Ovary (tissue), 9 donors: ENCODE data around the gene DNAJB8. TPM values are rescaled to one million over a fixed set of nuclear protein-coding genes. Genes with fewer than 3 reads are reported as not detected.

ENCODE experiments used
- DNase-seq, 5 donors: peaks; one replicate each; pipeline ENCODE4 v3.0.0-alpha.2; 2019 to 2020
- H3K27ac ChIP-seq, 2 donors: fragments of 200-600 bp; one replicate each; pipeline versions ENCODE4 v1.5.1 to v1.8.0; 2019 to 2022
- H3K27me3 ChIP-seq: fragments of 200-600 bp; one replicate; pipeline ENCODE4 v1.8.0; 2022
- H3K36me3 ChIP-seq: fragments of 200-600 bp; sonication (generic); one replicate; pipeline ENCODE4 v1.5.1; 2019
- H3K4me1 ChIP-seq: one replicate; pipeline ENCODE4 v1.8.1; 2013; ENCODE audit warnings: mild to moderate bottlenecking, moderate library complexity; ENCODE audit not compliant: insufficient read depth
- H3K4me3 ChIP-seq: fragments of 200-600 bp; sonication (generic); one replicate; pipeline ENCODE4 v1.5.1; 2017
- H3K9me3 ChIP-seq, 2 donors: fragments of 200-600 bp in 1 of 2; sonication (generic) in 1 of 2; one replicate each; pipeline versions ENCODE4 v1.5.1 to v1.8.1; 2013 to 2019; ENCODE audit warnings: mild to moderate bottlenecking in 1 of 2, moderate library complexity in 1 of 2
- EP300 ChIP-seq: sonication (generic); formaldehyde crosslinking; IDR thresholded peaks from one replicate; pipeline ENCODE4 v1.6.1; 2017; ENCODE audit warnings: antibody characterized with exemption
- POLR2A ChIP-seq: fragments of 450-650 bp; IDR thresholded peaks from one replicate; pipeline ENCODE4 v1.6.1; 2017; ENCODE audit warnings: antibody characterized with exemption, mild to moderate bottlenecking, moderate library complexity
- WGBS, 3 donors: extraction: QIAGEN DNeasy Blood & Tissue Kit in 1 of 3; methylation state at CpG; one replicate each; pipeline versions ENCODE4 v1.1.5 to v1.1.7; 2013 to 2017; 5-methylcytosine and 5-hydroxymethylcytosine counted together
- intact Hi-C, 4 donors: fragments of 100-400 bp; cut with DNase I; formaldehyde crosslinking; loops; one replicate each; pipeline versions ENCODE4 v1.11.0 to v1.15.1; 2022 to 2023
- polyA plus RNA-seq, 2 donors: library from polyadenylated mRNA; stranded (reverse); fragments of 200-250 nt in 1 of 2; fragments of 350-450 nt in 1 of 2; fragmentation: Illumina TruSeq in 1 of 2; extraction: RNeasy Lipid Tissue Mini Kit (QIAGEN cat#74804) in 1 of 2; gene quantifications; one replicate each; pipeline ENCODE4 v1.2.3, GENCODE V29; 2013 to 2014
- total RNA-seq, 7 donors: library from RNA; depleted of rRNA in 2 of 7; stranded (reverse); fragments of >200 nt in 2 of 7; fragmentation: NEBNext Ultra II Directional in 3 of 7; extraction: Animal tissue kit (Norgen Biotek cat#: 25700) in 3 of 7; gene quantifications; one replicate each; pipeline versions ENCODE4 v1.1.0 to v1.2.4, GENCODE V29; 2016 to 2023
- TF ChIP-seq, protein P1 (sequence below), 3 donors: fragments of 450-650 bp in 2 of 3; fragments of 200-600 bp in 1 of 3; IDR thresholded peaks; one replicate each; pipeline versions ENCODE4 v1.5.1 to v1.8.0; 2016 to 2022; ENCODE audit warnings: antibody characterized with exemption in 3 of 3, mild to moderate bottlenecking in 1 of 3
- donor health status: DM: no; HTN: no; CAD: no; lungs with moderate emphysema.
- donor health status: DM: no; HTN: no; CAD: no.
- donor health status: Bipolar disorder and iron deficiency.
- donor health status: DM: yes; HTN: yes; CAD: no.
- donor health status: DM: no; HTN: no; CAD: no.
- donor health status: DM: yes; HTN: yes; CAD: no.

The DNAJB8 gene
- total and polyA plus RNA-seq, 9 donors: not detected

DNA sequence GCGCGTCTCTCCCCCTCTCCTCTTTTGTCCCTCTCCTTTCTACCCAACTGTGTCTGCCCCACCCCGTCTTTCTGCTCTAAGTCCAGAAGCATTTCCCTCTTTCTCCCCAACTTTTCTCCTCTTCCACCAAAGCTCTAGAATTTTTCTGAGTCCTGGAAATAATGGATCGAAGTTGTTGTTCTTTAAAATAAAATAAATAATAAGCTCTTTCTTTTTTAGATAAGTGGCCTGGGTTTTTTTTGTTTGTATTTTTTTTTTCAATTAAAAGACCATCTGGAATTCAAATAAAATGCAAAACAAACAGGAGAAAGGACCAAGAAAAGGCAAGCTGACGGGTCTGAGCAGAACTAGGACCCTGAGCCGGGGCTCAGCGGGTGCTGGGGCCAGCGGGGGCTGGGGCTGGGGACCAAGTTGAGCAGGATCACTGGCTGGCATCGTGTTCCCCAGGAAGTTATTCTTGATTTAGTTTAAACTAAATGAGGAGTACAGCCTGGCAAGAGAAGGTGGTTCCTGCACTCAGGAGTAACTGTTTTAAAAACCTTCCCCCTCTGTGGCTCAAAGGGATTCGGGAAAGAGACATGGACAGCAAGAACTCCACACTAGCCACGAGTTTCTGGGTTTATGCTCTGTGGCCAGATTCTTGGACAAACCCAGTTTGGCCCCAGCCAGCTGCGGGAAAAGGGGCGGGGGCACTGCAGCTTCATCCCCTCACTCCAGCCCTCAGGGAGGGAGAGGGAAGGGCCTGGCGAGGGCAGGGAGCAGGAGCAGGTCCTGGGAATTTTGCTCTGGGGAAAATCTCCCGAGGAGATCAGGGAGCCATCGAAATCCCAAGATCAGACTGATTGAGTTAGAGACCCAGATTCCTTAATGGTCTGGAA is 18.0 kb upstream of the DNAJB8 start:
- 35 to 45% (median 38%) methylated on average over 16 of the region's 16 CpGs for WGBS, 3 donors
- Histone ChIP-seq H3K4me1 (peaks cover 15% of the 10 kb centered on the region), H3K27me3 (no peaks in the 10 kb centered on the region), H3K36me3 (no peaks in the 10 kb centered on the region), H3K9me3 (no peaks in the 10 kb centered on the region), H3K4me3 (peak overlapping the region; percentile 58), H3K27ac (no peak overlapping the region)
- intact Hi-C loops: loop anchor here in 1 of 4 donors (5.0 kb wide), 1 partner anchor 57 kb away; no protein-coding TSS in a partner anchor
- TF ChIP-seq, protein P1, sequence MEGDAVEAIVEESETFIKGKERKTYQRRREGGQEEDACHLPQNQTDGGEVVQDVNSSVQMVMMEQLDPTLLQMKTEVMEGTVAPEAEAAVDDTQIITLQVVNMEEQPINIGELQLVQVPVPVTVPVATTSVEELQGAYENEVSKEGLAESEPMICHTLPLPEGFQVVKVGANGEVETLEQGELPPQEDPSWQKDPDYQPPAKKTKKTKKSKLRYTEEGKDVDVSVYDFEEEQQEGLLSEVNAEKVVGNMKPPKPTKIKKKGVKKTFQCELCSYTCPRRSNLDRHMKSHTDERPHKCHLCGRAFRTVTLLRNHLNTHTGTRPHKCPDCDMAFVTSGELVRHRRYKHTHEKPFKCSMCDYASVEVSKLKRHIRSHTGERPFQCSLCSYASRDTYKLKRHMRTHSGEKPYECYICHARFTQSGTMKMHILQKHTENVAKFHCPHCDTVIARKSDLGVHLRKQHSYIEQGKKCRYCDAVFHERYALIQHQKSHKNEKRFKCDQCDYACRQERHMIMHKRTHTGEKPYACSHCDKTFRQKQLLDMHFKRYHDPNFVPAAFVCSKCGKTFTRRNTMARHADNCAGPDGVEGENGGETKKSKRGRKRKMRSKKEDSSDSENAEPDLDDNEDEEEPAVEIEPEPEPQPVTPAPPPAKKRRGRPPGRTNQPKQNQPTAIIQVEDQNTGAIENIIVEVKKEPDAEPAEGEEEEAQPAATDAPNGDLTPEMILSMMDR (IDR thresholded peaks at IDR 0.05): no peak
- TF ChIP-seq EP300 (no peak), POLR2A (no peak)
- no peak for DNase-seq

- Histone ChIP-seq H3K27me3 (no peaks in the 10 kb centered on the region), H3K4me1 (peaks cover 13% of the 10 kb centered on the region), H3K4me3 (peak overlapping the region; percentile 58), H3K36me3 (no peaks in the 10 kb centered on the region), H3K9me3 (no peaks in the 10 kb centered on the region), H3K27ac (no peak overlapping the region)
- 26 to 56% (median 35%) methylated on average over 24 to 26 of the region's 26 CpGs for WGBS, 3 donors
- no peak for DNase-seq
- intact Hi-C loops: no loop called here
- no peak for TF ChIP-seq EP300
These were observed 17.1 kb upstream of the DNAJB8 start for GRCh38 chr3:128483657-128484403.

- Histone ChIP-seq H3K4me3 (peak overlapping the region; percentile 58), H3K9me3 (no peaks in the 10 kb centered on the region), H3K36me3 (no peaks in the 10 kb centered on the region), H3K27ac (no peak overlapping the region), H3K4me1 (peaks cover 8% of the 10 kb centered on the region), H3K27me3 (no peaks in the 10 kb centered on the region)
- TF ChIP-seq, protein P1 (IDR thresholded peaks at IDR 0.05): no peak
- TF ChIP-seq POLR2A (no peak), EP300 (no peak)
- no peak for DNase-seq
- intact Hi-C loops: no loop called here
- 18 to 55% (median 30%) methylated on average over 33 of the region's 33 CpGs for WGBS, 3 donors
These were observed 16.3 kb upstream of the DNAJB8 start for GRCh38 chr3:128482666-128483656.

GRCh38 chr3:128482175-128482574 is 15.5 kb upstream of the DNAJB8 start:
- DNase-seq: no peak
- Histone ChIP-seq H3K4me3 (no peak overlapping the region), H3K4me1 (peaks cover 1% of the 10 kb centered on the region), H3K9me3 (no peaks in the 10 kb centered on the region), H3K27me3 (no peaks in the 10 kb centered on the region), H3K27ac (no peak overlapping the region), H3K36me3 (no peaks in the 10 kb centered on the region)
- intact Hi-C loops: no loop called here
- WGBS, 3 donors: 33 to 57% (median 43%) methylated on average over 11 of the region's 11 CpGs
- TF ChIP-seq, protein P1 (IDR thresholded peaks at IDR 0.05): no peak
- no peak for TF ChIP-seq POLR2A
- no peak for TF ChIP-seq EP300
